K562 (cell line): ENCODE measurements around the gene CAVIN1. TPM values are rescaled to one million over a fixed set of nuclear protein-coding genes. Genes with fewer than 3 reads are reported as not detected.
A peak's percentile ranks its signal among the peaks of the same experiment; 100 is the strongest.

ENCODE experiments used
- ATAC-seq: fragments of 200-7000 bp; cut with Tn5 transposase; 3 replicates; pipeline ENCODE4 v1.9.1; 2020; ENCODE audit warnings: moderate library complexity
- BruUV-seq: library from RNA; stranded (reverse); fragments of 400-500 nt; replicated peaks from 2 replicates; lab custom pipeline; 2021; lab: Mats Ljungman, UMichigan
- CTCF ChIA-PET: fragments of 300-600 bp; formaldehyde crosslinking; extraction: SDS; loops from one replicate; lab custom pipeline; 2021; ENCODE audit warnings: low intra/inter-chr PET ratio; lab: Yijun Ruan, JAX
- POLR2A ChIA-PET: fragments of 300-600, 350-650 bp; sonication (Branson Sonifier 250); formaldehyde crosslinking; extraction: SDS; loops from one replicate; lab custom pipeline; 2021; ENCODE audit warnings: antibody characterized with exemption, inconsistent platforms; lab: Yijun Ruan, JAX
- DNase-seq, 4 experiments: peaks; one replicate each; pipeline versions ENCODE4 v3.0.0 to v3.0.0-alpha.2; 2011 to 2018; ENCODE audit warnings: low spot score in 3 of 4, mixed read lengths in 3 of 4; ENCODE audit errors: extremely low read depth in 1 of 4
- FAIRE-seq: peaks from 2 replicates; lab custom pipeline; 2011; peaks lifted over from hg19 to GRCh38; lab: Jason Lieb, UNC
- H2AFZ ChIP-seq: 2 replicates; pipeline ENCODE4 v1.6.0; 2011; ENCODE audit warnings: low read depth, low read length, control low read depth, inconsistent platforms
- H3K27ac ChIP-seq: fragments of 200-600 bp; 3 replicates; pipeline ENCODE4 v1.8.0; 2011; ENCODE audit warnings: low read depth, mild to moderate bottlenecking, control low read depth, inconsistent platforms, low read length, moderate library complexity, mixed read lengths; ENCODE audit errors: extremely low read depth
- H3K27me3 ChIP-seq, 2 experiments: fragments of 300-600 bp in 1 of 2; 2 replicates in 1 of 2; 3 replicates in 1 of 2; pipeline versions ENCODE4 v1.6.0 to v1.8.0; 2011; ENCODE audit warnings: inconsistent platforms in 2 of 2, low read length in 2 of 2, mild to moderate bottlenecking in 1 of 2, mixed read lengths in 1 of 2, moderate library complexity in 1 of 2; ENCODE audit not compliant: control insufficient read depth in 2 of 2, insufficient read depth in 2 of 2
- H3K36me3 ChIP-seq: fragments of 300-600 bp; 3 replicates; pipeline ENCODE4 v1.8.0; 2011; ENCODE audit warnings: mild to moderate bottlenecking, low read length, inconsistent platforms; ENCODE audit not compliant: control insufficient read depth, insufficient read depth
- H3K4me1 ChIP-seq, 2 experiments: fragments of 200-600 bp in 1 of 2; replicated peaks in 1 of 2; 2 replicates in 1 of 2; 3 replicates in 1 of 2; pipeline versions ENCODE4 v1.5.1 to v1.8.0; 2011; ENCODE audit warnings: inconsistent platforms in 2 of 2, low read length in 2 of 2, mild to moderate bottlenecking in 1 of 2, mixed read lengths in 1 of 2, moderate library complexity in 1 of 2; ENCODE audit not compliant: control insufficient read depth in 2 of 2, insufficient read depth in 2 of 2
- H3K4me2 ChIP-seq: 2 replicates; pipeline ENCODE4 v1.6.1; 2011; ENCODE audit warnings: low read length, control low read depth, inconsistent platforms, mixed read lengths; ENCODE audit not compliant: insufficient read depth
- H3K4me3 ChIP-seq: fragments of 200-600 bp; sonication (generic), shearing (Covaris generic); 2 replicates; pipeline ENCODE4 v1.5.1; 2016; ENCODE audit warnings: control low read depth, inconsistent platforms
- H3K79me2 ChIP-seq: fragments of 200-600 bp; 3 replicates; pipeline ENCODE4 v1.8.0; 2011; ENCODE audit warnings: low read length, inconsistent platforms; ENCODE audit not compliant: control insufficient read depth, insufficient read depth
- H3K9ac ChIP-seq, 2 experiments: 2 replicates each; pipeline versions ENCODE4 v1.6.0 to v1.6.1; 2011; ENCODE audit warnings: low read depth in 2 of 2, low read length in 2 of 2, control low read depth in 1 of 2, inconsistent platforms in 1 of 2, mild to moderate bottlenecking in 1 of 2, mixed read lengths in 1 of 2; ENCODE audit not compliant: insufficient read depth in 1 of 2
- H3K9me1 ChIP-seq: one replicate; pipeline ENCODE4 v1.6.0; 2011; ENCODE audit warnings: inconsistent platforms, mild to moderate bottlenecking, low read length, moderate library complexity; ENCODE audit not compliant: control insufficient read depth, insufficient read depth
- H3K9me3 ChIP-seq: replicated peaks from 2 replicates; pipeline ENCODE4 v1.5.1; 2011; ENCODE audit warnings: low read depth, low read length, inconsistent platforms; ENCODE audit not compliant: control insufficient read depth, insufficient read depth
- H4K20me1 ChIP-seq: replicated peaks from 2 replicates; pipeline ENCODE4 v1.6.1; 2011; ENCODE audit warnings: low read length, inconsistent platforms, mixed read lengths; ENCODE audit not compliant: control insufficient read depth, insufficient read depth
- CBFA2T3 ChIP-seq: fragments of 450-650 bp; IDR thresholded peaks from 2 replicates; pipeline ENCODE4 v1.6.1; 2017
- VEZF1 ChIP-seq: fragments of 200-800 bp; sonication (Bioruptor generic); IDR thresholded peaks from 2 replicates; pipeline ENCODE4 v1.6.1; 2017; ENCODE audit warnings: missing genetic modification characterization, missing compliant biosample characterization
- ZNF436 ChIP-seq: fragments of 250-450, 450-650 bp; sonication (Bioruptor Pico); formaldehyde crosslinking; IDR thresholded peaks from 2 replicates; pipeline ENCODE4 v1.7.0; 2020; ENCODE audit warnings: mild to moderate bottlenecking
- WGBS: fragments of 100-300 bp; shearing (Covaris generic); methylation state at CpG from one replicate; pipeline ENCODE4 v1.1.6; 2016; ENCODE audit warnings: low coverage, mixed read lengths; ENCODE audit not compliant: insufficient coverage; ENCODE audit errors: missing lambda C conversion rate; 5-methylcytosine and 5-hydroxymethylcytosine counted together
- in situ Hi-C: fragments of 300-500 bp; cut with MboI; formaldehyde crosslinking; loops from 4 replicates; pipeline ENCODE4 v1.15.0; 2018; ENCODE audit warnings: inconsistent platforms, mixed read lengths
- intact Hi-C: fragments of 100-400 bp; cut with micrococcal nuclease; formaldehyde crosslinking; loops from 2 replicates; pipeline ENCODE4 v1.14.2; 2022
- polyA plus RNA-seq, 8 experiments: library from polyadenylated mRNA; depleted of rRNA in 4 of 8; stranded (reverse) in 5 of 8; unstranded in 3 of 8; fragments of >200 nt; fragmentation: Nextera tagmentation in 2 of 8; fragmentation: Illumina TruSeq in 1 of 8; extraction: Ambion mirVana in 2 of 8; extraction: Trizol in 1 of 8; gene quantifications; 2 replicates each; pipeline versions ENCODE4 v1.2.1 to v1.2.3, GENCODE V29; 2011 to 2014; ENCODE audit warnings: inconsistent platforms in 1 of 8, missing spikeins in 1 of 8
- total RNA-seq, 7 experiments: library from RNA; depleted of rRNA in 6 of 7; stranded (reverse); fragments of >200 nt in 6 of 7; fragmentation: Illumina TruSeq in 2 of 7; extraction: Trizol in 2 of 7; gene quantifications; 2 replicates each; pipeline versions ENCODE4 v1.2.1 to v1.2.3, GENCODE V29; 2011 to 2021; ENCODE audit warnings: low replicate concordance in 1 of 7

Gene CAVIN1
- total and polyA plus RNA-seq, 9 of the 15 experiments (the other 6 are each of a cell fraction or from before 2014, with no cell fraction given) = 6.8 to 162 (median 74.5) TPM

- no peak overlapping the region for H2AFZ ChIP-seq
- FAIRE-seq = no peak
- no peak for DNase-seq
- no peaks in the 10 kb centered on the region for H3K9me1 ChIP-seq
- no peak overlapping the region for H3K9ac ChIP-seq
- ATAC-seq = no peak
- 24% methylated on average over 3 of the region's 3 CpGs for WGBS
- no peaks in the 10 kb centered on the region for H3K36me3 ChIP-seq
- peaks cover 5 to 10% of the 10 kb centered on the region in 2 experiments; a peak in 3 of 5 replicates for H3K4me1 ChIP-seq
- intact Hi-C loops = loop anchor here (5.0 kb wide), 1 partner anchor 87 kb away; no protein-coding TSS in a partner anchor
- TF ChIP-seq CBFA2T3 = peak; percentile 28
- peak; percentile 32; the same call in 1 of the 2 replicates for TF ChIP-seq VEZF1 (CRISPR knock-in tag)
- TF ChIP-seq ZNF436 (CRISPR knock-in tag) = no peak
- no peaks in the 10 kb centered on the region for H3K27me3 ChIP-seq
- ChIA-PET POLR2A (no interaction called here), CTCF (no interaction called here)
- H3K79me2 ChIP-seq = no peaks in the 10 kb centered on the region
- H3K4me2 ChIP-seq = no peak overlapping the region; the same call in 1 of the 2 replicates
- no TSS peak for BruUV-seq
- H3K27ac ChIP-seq = no peak overlapping the region
- no peaks in the 10 kb centered on the region for H3K9me3 ChIP-seq
- H3K4me3 ChIP-seq = no peak overlapping the region
- in situ Hi-C loops = no loop called here
- H4K20me1 ChIP-seq = no peaks in the 10 kb centered on the region
Observed at GRCh38 chr17:42429726-42430447, 6.8 kb upstream of the CAVIN1 start.
